K562 (cell line): Measurements from ENCODE around the gene DBP. TPM values are rescaled to one million over a fixed set of nuclear protein-coding genes. Genes with fewer than 3 reads are reported as not detected.

Experiments
- ATAC-seq: fragments of 200-7000 bp; cut with Tn5 transposase; 3 replicates; pipeline ENCODE4 v1.9.1; 2020; ENCODE audit warnings: moderate library complexity
- BruUV-seq: library from RNA; stranded (reverse); fragments of 400-500 nt; replicated peaks from 2 replicates; lab custom pipeline; 2021; lab: Mats Ljungman, UMichigan
- CTCF ChIA-PET: fragments of 300-600 bp; formaldehyde crosslinking; extraction: SDS; loops from one replicate; lab custom pipeline; 2021; ENCODE audit warnings: low intra/inter-chr PET ratio; lab: Yijun Ruan, JAX
- POLR2A ChIA-PET: fragments of 300-600, 350-650 bp; sonication (Branson Sonifier 250); formaldehyde crosslinking; extraction: SDS; loops from one replicate; lab custom pipeline; 2021; ENCODE audit warnings: antibody characterized with exemption, inconsistent platforms; lab: Yijun Ruan, JAX
- DNase-seq, 4 experiments: peaks; one replicate each; pipeline versions ENCODE4 v3.0.0 to v3.0.0-alpha.2; 2011 to 2018; ENCODE audit warnings: low spot score in 3 of 4, mixed read lengths in 3 of 4; ENCODE audit errors: extremely low read depth in 1 of 4
- FAIRE-seq: peaks from 2 replicates; lab custom pipeline; 2011; peaks lifted over from hg19 to GRCh38; lab: Jason Lieb, UNC
- H2AFZ ChIP-seq: 2 replicates; pipeline ENCODE4 v1.6.0; 2011; ENCODE audit warnings: low read depth, low read length, control low read depth, inconsistent platforms
- H3K27ac ChIP-seq: fragments of 200-600 bp; 3 replicates; pipeline ENCODE4 v1.8.0; 2011; ENCODE audit warnings: low read depth, mild to moderate bottlenecking, control low read depth, inconsistent platforms, low read length, moderate library complexity, mixed read lengths; ENCODE audit errors: extremely low read depth
- H3K27me3 ChIP-seq, 2 experiments: fragments of 300-600 bp in 1 of 2; 2 replicates in 1 of 2; 3 replicates in 1 of 2; pipeline versions ENCODE4 v1.6.0 to v1.8.0; 2011; ENCODE audit warnings: inconsistent platforms in 2 of 2, low read length in 2 of 2, mild to moderate bottlenecking in 1 of 2, mixed read lengths in 1 of 2, moderate library complexity in 1 of 2; ENCODE audit not compliant: control insufficient read depth in 2 of 2, insufficient read depth in 2 of 2
- H3K36me3 ChIP-seq: fragments of 300-600 bp; 3 replicates; pipeline ENCODE4 v1.8.0; 2011; ENCODE audit warnings: mild to moderate bottlenecking, low read length, inconsistent platforms; ENCODE audit not compliant: control insufficient read depth, insufficient read depth
- H3K4me1 ChIP-seq, 2 experiments: fragments of 200-600 bp in 1 of 2; replicated peaks in 1 of 2; 2 replicates in 1 of 2; 3 replicates in 1 of 2; pipeline versions ENCODE4 v1.5.1 to v1.8.0; 2011; ENCODE audit warnings: inconsistent platforms in 2 of 2, low read length in 2 of 2, mild to moderate bottlenecking in 1 of 2, mixed read lengths in 1 of 2, moderate library complexity in 1 of 2; ENCODE audit not compliant: control insufficient read depth in 2 of 2, insufficient read depth in 2 of 2
- H3K4me2 ChIP-seq: 2 replicates; pipeline ENCODE4 v1.6.1; 2011; ENCODE audit warnings: low read length, control low read depth, inconsistent platforms, mixed read lengths; ENCODE audit not compliant: insufficient read depth
- H3K4me3 ChIP-seq: fragments of 200-600 bp; sonication (generic), shearing (Covaris generic); 2 replicates; pipeline ENCODE4 v1.5.1; 2016; ENCODE audit warnings: control low read depth, inconsistent platforms
- H3K79me2 ChIP-seq: fragments of 200-600 bp; 3 replicates; pipeline ENCODE4 v1.8.0; 2011; ENCODE audit warnings: low read length, inconsistent platforms; ENCODE audit not compliant: control insufficient read depth, insufficient read depth
- H3K9ac ChIP-seq, 2 experiments: 2 replicates each; pipeline versions ENCODE4 v1.6.0 to v1.6.1; 2011; ENCODE audit warnings: low read depth in 2 of 2, low read length in 2 of 2, control low read depth in 1 of 2, inconsistent platforms in 1 of 2, mild to moderate bottlenecking in 1 of 2, mixed read lengths in 1 of 2; ENCODE audit not compliant: insufficient read depth in 1 of 2
- H3K9me1 ChIP-seq: one replicate; pipeline ENCODE4 v1.6.0; 2011; ENCODE audit warnings: inconsistent platforms, mild to moderate bottlenecking, low read length, moderate library complexity; ENCODE audit not compliant: control insufficient read depth, insufficient read depth
- H3K9me3 ChIP-seq: replicated peaks from 2 replicates; pipeline ENCODE4 v1.5.1; 2011; ENCODE audit warnings: low read depth, low read length, inconsistent platforms; ENCODE audit not compliant: control insufficient read depth, insufficient read depth
- H4K20me1 ChIP-seq: replicated peaks from 2 replicates; pipeline ENCODE4 v1.6.1; 2011; ENCODE audit warnings: low read length, inconsistent platforms, mixed read lengths; ENCODE audit not compliant: control insufficient read depth, insufficient read depth
- CTCFL ChIP-seq: IDR thresholded peaks from 2 replicates; pipeline ENCODE4 v1.6.1; 2011; ENCODE audit warnings: borderline replicate concordance, low read depth, mild to moderate bottlenecking, moderate library complexity, low read length; ENCODE audit not compliant: insufficient read depth, poor library complexity, severe bottlenecking
- DLX4 ChIP-seq: fragments of 250-450 bp; sonication (Bioruptor Pico); IDR thresholded peaks from 2 replicates; pipeline ENCODE4 v1.6.1; 2021; ENCODE audit warnings: mild to moderate bottlenecking
- HMBOX1 ChIP-seq: sonication (generic); IDR thresholded peaks from 2 replicates; pipeline ENCODE4 v1.6.1; 2016
- MAFK ChIP-seq: IDR thresholded peaks from 2 replicates; pipeline ENCODE4 v1.6.1; 2011; ENCODE audit warnings: low read length, improper control_type of control experiment
- MTA1 ChIP-seq: fragments of 450-650 bp; IDR thresholded peaks from 2 replicates; pipeline ENCODE4 v1.6.1; 2017; ENCODE audit warnings: borderline replicate concordance
- POLR3A ChIP-seq: IDR thresholded peaks from 2 replicates; pipeline ENCODE4 v1.6.1; 2011; ENCODE audit warnings: borderline replicate concordance, mild to moderate bottlenecking, moderate library complexity; ENCODE audit not compliant: insufficient read length, insufficient read depth; ENCODE audit errors: extremely low read depth
- ZNF224 ChIP-seq: sonication (generic); formaldehyde crosslinking; IDR thresholded peaks from 2 replicates; pipeline ENCODE4 v1.8.0; 2022; ENCODE audit warnings: mild to moderate bottlenecking, missing genetic modification reagents
- WGBS: fragments of 100-300 bp; shearing (Covaris generic); methylation state at CpG from one replicate; pipeline ENCODE4 v1.1.6; 2016; ENCODE audit warnings: low coverage, mixed read lengths; ENCODE audit not compliant: insufficient coverage; ENCODE audit errors: missing lambda C conversion rate; 5-methylcytosine and 5-hydroxymethylcytosine counted together
- in situ Hi-C: fragments of 300-500 bp; cut with MboI; formaldehyde crosslinking; loops from 4 replicates; pipeline ENCODE4 v1.15.0; 2018; ENCODE audit warnings: inconsistent platforms, mixed read lengths
- intact Hi-C: fragments of 100-400 bp; cut with micrococcal nuclease; formaldehyde crosslinking; loops from 2 replicates; pipeline ENCODE4 v1.14.2; 2022
- polyA plus RNA-seq, 8 experiments: library from polyadenylated mRNA; depleted of rRNA in 4 of 8; stranded (reverse) in 5 of 8; unstranded in 3 of 8; fragments of >200 nt; fragmentation: Nextera tagmentation in 2 of 8; fragmentation: Illumina TruSeq in 1 of 8; extraction: Ambion mirVana in 2 of 8; extraction: Trizol in 1 of 8; gene quantifications; 2 replicates each; pipeline versions ENCODE4 v1.2.1 to v1.2.3, GENCODE V29; 2011 to 2014; ENCODE audit warnings: inconsistent platforms in 1 of 8, missing spikeins in 1 of 8
- total RNA-seq, 7 experiments: library from RNA; depleted of rRNA in 6 of 7; stranded (reverse); fragments of >200 nt in 6 of 7; fragmentation: Illumina TruSeq in 2 of 7; extraction: Trizol in 2 of 7; gene quantifications; 2 replicates each; pipeline versions ENCODE4 v1.2.1 to v1.2.3, GENCODE V29; 2011 to 2021; ENCODE audit warnings: low replicate concordance in 1 of 7

The DBP gene
- total and polyA plus RNA-seq, 9 of the 15 experiments (the other 6 are each of a cell fraction or from before 2014, with no cell fraction given): 0.25 to 5.5 (median 1.8) TPM

- Histone ChIP-seq H3K4me1 (peaks cover 11 to 54% of the 10 kb centered on the region in 2 experiments; a peak in 4 of 5 replicates), H3K9me1 (no peaks in the 10 kb centered on the region), H3K9ac (peak overlapping the region in 1 of 2 experiments; percentile 60; a peak in 1 of 4 replicates), H3K9me3 (no peaks in the 10 kb centered on the region), H3K79me2 (no peaks in the 10 kb centered on the region), H4K20me1 (no peaks in the 10 kb centered on the region), H3K27ac (no peak overlapping the region), H3K27me3 (no peaks in the 10 kb centered on the region), H2AFZ (no peak overlapping the region), H3K36me3 (no peaks in the 10 kb centered on the region), H3K4me3 (no peak overlapping the region), H3K4me2 (no peak overlapping the region)
- POLR2A ChIA-PET: interaction anchor here (0.6 kb wide), 1 partner anchor 1126 kb away, joined by 4 read pairs; no protein-coding TSS in a partner anchor
- 47% methylated on average over 22 of the region's 25 CpGs for WGBS
- in situ Hi-C loops (no loop called here), intact Hi-C loops (loop anchor here (2.0 kb wide), 1 partner anchor 41 kb away; no protein-coding TSS in a partner anchor)
- FAIRE-seq: no peak
- no peak for DNase-seq
- CTCF ChIA-PET: no interaction called here
- no peak for ATAC-seq
- BruUV-seq: no TSS peak
- TF ChIP-seq MAFK (no peak), POLR3A (no peak), ZNF224 (no peak), HMBOX1 (no peak), DLX4 (CRISPR knock-in tag) (no peak), CTCFL (no peak), MTA1 (no peak)
Observed at GRCh38 chr19:48673436-48674100, 36.4 kb upstream of the DBP start.
